ENCODE results near the gene DDX20. TPM values are rescaled to one million over a fixed set of nuclear protein-coding genes. Genes with fewer than 3 reads are reported as not detected.

Gene DDX20
- total RNA-seq, 6 experiments from 2014 or later = 12.9 to 15.5 (median 13.9) TPM

DNA sequence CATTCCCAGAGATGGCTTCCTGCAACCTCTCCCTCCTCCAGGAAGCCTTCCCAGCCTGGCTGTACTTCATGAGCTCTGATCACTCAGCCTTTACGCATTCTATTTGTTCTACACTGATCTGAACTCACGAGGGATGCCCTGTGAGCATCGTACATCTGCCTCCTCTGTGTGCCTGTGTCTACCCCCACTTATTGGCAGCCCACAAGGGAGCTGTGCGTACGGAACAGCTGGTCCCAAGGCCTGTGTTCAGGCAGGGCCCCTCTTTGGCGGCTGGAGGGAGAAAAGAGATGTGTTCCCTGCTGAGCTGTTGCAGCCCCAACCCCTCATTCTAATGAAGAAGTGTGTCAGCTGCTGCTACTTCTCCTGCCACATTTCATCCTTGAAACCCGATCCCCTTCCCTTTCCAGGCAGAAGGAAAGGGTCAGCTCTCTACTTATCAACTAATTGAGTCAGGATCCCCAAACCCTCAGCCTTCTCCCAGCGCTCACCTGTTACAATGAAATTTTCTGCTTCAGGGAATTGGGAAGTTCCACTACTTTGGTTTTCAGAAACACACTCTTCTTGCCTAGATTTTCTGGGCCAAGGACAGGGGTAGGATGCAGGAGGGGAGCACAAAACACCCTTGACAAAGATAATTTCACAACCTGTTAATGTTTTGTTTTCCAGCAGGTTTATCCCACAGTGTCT, 19.7 kb upstream of the DDX20 start:
- Mint-ChIP-seq H3K27me3 (ENCODE audit: insufficient read depth) (no peaks in the 10 kb centered on the region), H3K36me3 (ENCODE audit: low read depth) (no peaks in the 10 kb centered on the region), H3K9me3 (no peaks in the 10 kb centered on the region), H3K4me1 (ENCODE audit: low read depth) (peaks cover 29% of the 10 kb centered on the region), H3K4me3 (no peak overlapping the region), H3K27ac (no peak overlapping the region)
- no peak for TF ChIP-seq CTCF (IDR thresholded peaks at IDR 0.05)
- no peak for DNase-seq

DNA sequence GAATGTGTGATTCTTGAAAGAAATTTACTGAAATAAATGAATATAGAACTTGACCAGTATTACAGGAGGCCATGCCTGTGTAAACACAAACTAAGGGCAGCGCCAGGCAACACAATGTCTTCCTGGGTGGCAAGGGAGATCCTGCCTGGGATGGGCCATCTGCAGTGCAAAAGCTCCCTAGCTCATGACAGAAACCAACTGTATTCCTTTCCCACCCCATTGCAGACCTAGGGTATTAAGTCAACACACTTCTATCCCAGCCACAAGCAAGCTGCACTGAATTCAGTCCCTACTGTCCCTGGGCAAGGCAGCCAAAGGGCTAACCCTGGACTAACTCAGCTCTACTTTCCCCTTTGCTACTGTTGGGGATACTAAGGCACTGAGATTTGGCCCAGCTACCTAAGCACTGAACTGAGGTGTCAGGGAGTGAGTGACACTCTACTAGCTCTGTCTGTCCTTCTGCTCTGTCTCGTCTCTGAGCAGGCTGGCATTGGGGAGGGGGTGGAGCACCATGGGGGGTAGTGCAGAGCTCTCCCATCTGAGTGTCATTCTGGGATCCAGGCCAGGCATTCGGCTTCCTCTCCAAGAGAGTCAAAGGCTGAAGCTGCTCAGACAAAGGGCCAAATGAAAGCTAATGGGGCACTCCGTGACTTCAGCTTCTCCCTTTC, 19.0 kb upstream of the DDX20 start:
- H3K4me3 Mint-ChIP-seq = no peak overlapping the region
- peaks cover 29% of the 10 kb centered on the region for H3K4me1 Mint-ChIP-seq (ENCODE audit: low read depth)
- no peak for DNase-seq
- H3K27ac Mint-ChIP-seq = no peak overlapping the region
- H3K9me3 Mint-ChIP-seq = no peaks in the 10 kb centered on the region
- TF ChIP-seq CTCF (IDR thresholded peaks at IDR 0.05) = no peak
- no peaks in the 10 kb centered on the region for H3K36me3 Mint-ChIP-seq (ENCODE audit: low read depth)
- no peaks in the 10 kb centered on the region for H3K27me3 Mint-ChIP-seq (ENCODE audit: insufficient read depth)

GRCh38 chr1:111737216-111738132, 18.2 kb upstream of the DDX20 start:
- peaks cover 35% of the 10 kb centered on the region for H3K4me1 Mint-ChIP-seq (ENCODE audit: low read depth)
- DNase-seq = no peak
- no peaks in the 10 kb centered on the region for H3K27me3 Mint-ChIP-seq (ENCODE audit: insufficient read depth)
- TF ChIP-seq CTCF (IDR thresholded peaks at IDR 0.05) = no peak
- peak overlapping the region; percentile 93 for H3K4me3 Mint-ChIP-seq
- H3K9me3 Mint-ChIP-seq = no peaks in the 10 kb centered on the region
- H3K36me3 Mint-ChIP-seq (ENCODE audit: low read depth) = no peaks in the 10 kb centered on the region
- H3K27ac Mint-ChIP-seq = peak overlapping the region; percentile 61

- no peaks in the 10 kb centered on the region for H3K36me3 Mint-ChIP-seq (ENCODE audit: low read depth)
- no peaks in the 10 kb centered on the region for H3K27me3 Mint-ChIP-seq (ENCODE audit: insufficient read depth)
- no peaks in the 10 kb centered on the region for H3K9me3 Mint-ChIP-seq
- H3K4me1 Mint-ChIP-seq (ENCODE audit: low read depth) = peaks cover 41% of the 10 kb centered on the region
- H3K27ac Mint-ChIP-seq = peak overlapping the region; percentile 61
- DNase-seq = no peak
- TF ChIP-seq CTCF (IDR thresholded peaks at IDR 0.05) = no peak
- H3K4me3 Mint-ChIP-seq = peak overlapping the region; percentile 93
Observed at GRCh38 chr1:111738133-111738435, 17.6 kb upstream of the DDX20 start.

GRCh38 chr1:111738436-111739193, 17.1 kb upstream of the DDX20 start:
- peak overlapping the region; percentile 93 for H3K4me3 Mint-ChIP-seq
- no peak for TF ChIP-seq CTCF (IDR thresholded peaks at IDR 0.05)
- H3K36me3 Mint-ChIP-seq (ENCODE audit: low read depth) = no peaks in the 10 kb centered on the region
- no peaks in the 10 kb centered on the region for H3K27me3 Mint-ChIP-seq (ENCODE audit: insufficient read depth)
- peak overlapping the region; percentile 95 for H3K27ac Mint-ChIP-seq
- no peaks in the 10 kb centered on the region for H3K9me3 Mint-ChIP-seq
- peaks cover 46% of the 10 kb centered on the region for H3K4me1 Mint-ChIP-seq (ENCODE audit: low read depth)
- DNase-seq = no peak

Data from HFFc6 (cell line).